HEK293 (cell line): ENCODE measurements around the gene LPP.

Experiments used
- CTCF ChIA-PET: fragments of 350-600 bp; formaldehyde crosslinking; extraction: SDS; loops from one replicate; lab custom pipeline; 2021; ENCODE audit warnings: antibody characterized with exemption; lab: Yijun Ruan, JAX
- POLR2A ChIA-PET: fragments of 300-600 bp; formaldehyde crosslinking; extraction: SDS; loops from one replicate; lab custom pipeline; 2020; ENCODE audit warnings: antibody characterized with exemption, inconsistent platforms; lab: Yijun Ruan, JAX
- H3K27ac ChIP-seq: fragments of 200-500 bp; sonication (Bioruptor generic); 2 replicates; pipeline ENCODE4 v1.5.1; 2014; ENCODE audit warnings: low read depth, low read length, control low read depth, inconsistent platforms; ENCODE audit errors: extremely low read depth
- H3K36me3 ChIP-seq, 2 experiments: fragments of 200-500 bp in 1 of 2; sonication (Bioruptor generic) in 1 of 2; 1 replicate in 1 of 2; 2 replicates in 1 of 2; pipeline ENCODE4 v1.5.1; 2014 to 2017; ENCODE audit warnings: inconsistent platforms in 2 of 2, low read length in 2 of 2; ENCODE audit not compliant: control insufficient read depth in 2 of 2, insufficient read depth in 1 of 2
- H3K4me1 ChIP-seq: fragments of 200-500 bp; sonication (Bioruptor generic); 2 replicates; pipeline ENCODE4 v1.5.1; 2014; ENCODE audit warnings: mild to moderate bottlenecking, low read length, inconsistent platforms; ENCODE audit not compliant: control insufficient read depth, insufficient read depth
- H3K4me3 ChIP-seq: 2 replicates; pipeline ENCODE4 v1.5.1; 2011; ENCODE audit warnings: low read depth, mild to moderate bottlenecking, control low read depth, low read length, moderate library complexity
- H3K9me3 ChIP-seq: fragments of 200-500 bp; sonication (Bioruptor generic); 2 replicates; pipeline ENCODE4 v1.5.1; 2014; ENCODE audit warnings: low read depth, low read length, inconsistent platforms; ENCODE audit not compliant: control insufficient read depth, insufficient read depth
- MYNN ChIP-seq: fragments of 450-650 bp; formaldehyde crosslinking; IDR thresholded peaks from 2 replicates; pipeline ENCODE4 v1.5.1; 2016; ENCODE audit warnings: missing biosample characterization, missing genetic modification characterization, borderline replicate concordance
- OVOL3 ChIP-seq: fragments of 450-650 bp; formaldehyde crosslinking; IDR thresholded peaks from 2 replicates; pipeline ENCODE4 v1.5.1; 2016; ENCODE audit warnings: missing biosample characterization, missing genetic modification characterization
- SALL2 ChIP-seq: fragments of 450-650 bp; formaldehyde crosslinking; IDR thresholded peaks from 2 replicates; pipeline ENCODE4 v1.5.0; 2017; ENCODE audit warnings: missing biosample characterization, mild to moderate bottlenecking, missing genetic modification characterization, borderline replicate concordance
- ZBTB8A ChIP-seq: fragments of 450-650 bp; formaldehyde crosslinking; IDR thresholded peaks from 2 replicates; pipeline ENCODE4 v1.5.1; 2016; ENCODE audit warnings: missing biosample characterization, missing genetic modification characterization
- ZFP3 ChIP-seq: fragments of 450-650 bp; formaldehyde crosslinking; IDR thresholded peaks from 2 replicates; pipeline ENCODE4 v1.5.1; 2016; ENCODE audit warnings: low read depth, missing biosample characterization, missing genetic modification characterization
- ZNF133 ChIP-seq: fragments of 450-650 bp; formaldehyde crosslinking; IDR thresholded peaks from 2 replicates; pipeline ENCODE4 v1.5.1; 2016; ENCODE audit warnings: missing biosample characterization, missing genetic modification characterization
- ZNF426 ChIP-seq: fragments of 450-650 bp; formaldehyde crosslinking; IDR thresholded peaks from 2 replicates; pipeline ENCODE4 v1.5.1; 2017; ENCODE audit warnings: missing biosample characterization, missing genetic modification characterization, mild to moderate bottlenecking, inconsistent platforms, moderate library complexity
- ZNF433 ChIP-seq: fragments of 450-650 bp; formaldehyde crosslinking; IDR thresholded peaks from 2 replicates; pipeline ENCODE4 v1.5.1; 2016; ENCODE audit warnings: missing biosample characterization, missing genetic modification characterization, low read depth
- ZNF555 ChIP-seq: fragments of 450-650 bp; formaldehyde crosslinking; conservative IDR thresholded peaks from 2 replicates; pipeline ENCODE4 v1.5.1; 2017; ENCODE audit warnings: missing biosample characterization, mild to moderate bottlenecking, missing genetic modification characterization, inconsistent platforms
- ZNF560 ChIP-seq: fragments of 450-650 bp; formaldehyde crosslinking; IDR thresholded peaks from 2 replicates; pipeline ENCODE4 v1.5.1; 2017; ENCODE audit warnings: missing biosample characterization, missing genetic modification characterization, borderline replicate concordance
- ZNF629 ChIP-seq: fragments of 450-650 bp; formaldehyde crosslinking; IDR thresholded peaks from 2 replicates; pipeline ENCODE4 v1.5.1; 2017; ENCODE audit warnings: missing biosample characterization, missing genetic modification characterization
- TF ChIP-seq, protein P1 (sequence below): fragments of 450-650 bp; formaldehyde crosslinking; conservative IDR thresholded peaks from 2 replicates; pipeline ENCODE4 v1.5.1; 2016; ENCODE audit warnings: low read depth, missing biosample characterization, missing genetic modification characterization
- TF ChIP-seq, protein P2 (sequence below): fragments of 450-650 bp; formaldehyde crosslinking; IDR thresholded peaks from 2 replicates; pipeline ENCODE4 v1.5.1; 2016; ENCODE audit warnings: missing biosample characterization, missing genetic modification characterization, low read depth

Gene LPP

DNA sequence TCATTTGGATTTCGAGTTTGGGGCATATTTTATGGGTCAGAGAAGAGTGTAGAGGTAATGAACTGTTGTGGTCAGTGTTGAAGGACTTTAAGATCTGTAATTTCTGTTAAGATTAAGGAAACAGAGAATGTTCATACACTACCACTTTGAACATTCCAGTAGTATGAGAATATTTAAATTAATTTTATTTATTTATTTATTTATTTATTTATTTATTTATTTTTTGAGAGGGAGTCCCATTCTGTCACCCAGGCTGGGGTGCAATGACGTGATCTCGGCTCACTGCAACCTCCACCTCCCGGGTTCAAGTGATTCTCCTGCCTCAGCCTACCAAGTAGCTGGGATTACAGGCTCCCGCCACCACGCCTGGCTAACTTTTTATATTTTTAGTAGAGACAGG is 459.8 kb downstream of the LPP start (continued):
- peak; percentile 23; the same call in 1 of the 2 replicates for TF ChIP-seq ZNF560
- TF ChIP-seq ZBTB8A = peak; percentile 65
- peak; percentile 53 for TF ChIP-seq ZNF555
- TF ChIP-seq ZNF426 (tag by site-specific recombination) = peak; percentile 67
- TF ChIP-seq, protein P1, sequence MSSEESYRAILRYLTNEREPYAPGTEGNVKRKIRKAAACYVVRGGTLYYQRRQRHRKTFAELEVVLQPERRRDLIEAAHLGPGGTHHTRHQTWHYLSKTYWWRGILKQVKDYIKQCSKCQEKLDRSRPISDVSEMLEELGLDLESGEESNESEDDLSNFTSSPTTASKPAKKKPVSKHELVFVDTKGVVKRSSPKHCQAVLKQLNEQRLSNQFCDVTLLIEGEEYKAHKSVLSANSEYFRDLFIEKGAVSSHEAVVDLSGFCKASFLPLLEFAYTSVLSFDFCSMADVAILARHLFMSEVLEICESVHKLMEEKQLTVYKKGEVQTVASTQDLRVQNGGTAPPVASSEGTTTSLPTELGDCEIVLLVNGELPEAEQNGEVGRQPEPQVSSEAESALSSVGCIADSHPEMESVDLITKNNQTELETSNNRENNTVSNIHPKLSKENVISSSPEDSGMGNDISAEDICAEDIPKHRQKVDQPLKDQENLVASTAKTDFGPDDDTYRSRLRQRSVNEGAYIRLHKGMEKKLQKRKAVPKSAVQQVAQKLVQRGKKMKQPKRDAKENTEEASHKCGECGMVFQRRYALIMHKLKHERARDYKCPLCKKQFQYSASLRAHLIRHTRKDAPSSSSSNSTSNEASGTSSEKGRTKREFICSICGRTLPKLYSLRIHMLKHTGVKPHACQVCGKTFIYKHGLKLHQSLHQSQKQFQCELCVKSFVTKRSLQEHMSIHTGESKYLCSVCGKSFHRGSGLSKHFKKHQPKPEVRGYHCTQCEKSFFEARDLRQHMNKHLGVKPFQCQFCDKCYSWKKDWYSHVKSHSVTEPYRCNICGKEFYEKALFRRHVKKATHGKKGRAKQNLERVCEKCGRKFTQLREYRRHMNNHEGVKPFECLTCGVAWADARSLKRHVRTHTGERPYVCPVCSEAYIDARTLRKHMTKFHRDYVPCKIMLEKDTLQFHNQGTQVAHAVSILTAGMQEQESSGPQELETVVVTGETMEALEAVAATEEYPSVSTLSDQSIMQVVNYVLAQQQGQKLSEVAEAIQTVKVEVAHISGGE (tag by site-specific recombination) = peak; percentile 60; the same call in 1 of the 2 replicates

- ChIA-PET CTCF (no interaction called here), POLR2A (no interaction called here)
- no peak for TF ChIP-seq ZNF629 (tag by site-specific recombination)
- TF ChIP-seq, protein P2, sequence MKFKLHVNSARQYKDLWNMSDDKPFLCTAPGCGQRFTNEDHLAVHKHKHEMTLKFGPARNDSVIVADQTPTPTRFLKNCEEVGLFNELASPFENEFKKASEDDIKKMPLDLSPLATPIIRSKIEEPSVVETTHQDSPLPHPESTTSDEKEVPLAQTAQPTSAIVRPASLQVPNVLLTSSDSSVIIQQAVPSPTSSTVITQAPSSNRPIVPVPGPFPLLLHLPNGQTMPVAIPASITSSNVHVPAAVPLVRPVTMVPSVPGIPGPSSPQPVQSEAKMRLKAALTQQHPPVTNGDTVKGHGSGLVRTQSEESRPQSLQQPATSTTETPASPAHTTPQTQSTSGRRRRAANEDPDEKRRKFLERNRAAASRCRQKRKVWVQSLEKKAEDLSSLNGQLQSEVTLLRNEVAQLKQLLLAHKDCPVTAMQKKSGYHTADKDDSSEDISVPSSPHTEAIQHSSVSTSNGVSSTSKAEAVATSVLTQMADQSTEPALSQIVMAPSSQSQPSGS = no peak
- no peak for TF ChIP-seq ZFP3 (tag by site-specific recombination)
- no peak for TF ChIP-seq ZNF133 (tag by site-specific recombination)
Measured at GRCh38 chr3:188617270-188617669, 463.3 kb downstream of the LPP start.

DNA sequence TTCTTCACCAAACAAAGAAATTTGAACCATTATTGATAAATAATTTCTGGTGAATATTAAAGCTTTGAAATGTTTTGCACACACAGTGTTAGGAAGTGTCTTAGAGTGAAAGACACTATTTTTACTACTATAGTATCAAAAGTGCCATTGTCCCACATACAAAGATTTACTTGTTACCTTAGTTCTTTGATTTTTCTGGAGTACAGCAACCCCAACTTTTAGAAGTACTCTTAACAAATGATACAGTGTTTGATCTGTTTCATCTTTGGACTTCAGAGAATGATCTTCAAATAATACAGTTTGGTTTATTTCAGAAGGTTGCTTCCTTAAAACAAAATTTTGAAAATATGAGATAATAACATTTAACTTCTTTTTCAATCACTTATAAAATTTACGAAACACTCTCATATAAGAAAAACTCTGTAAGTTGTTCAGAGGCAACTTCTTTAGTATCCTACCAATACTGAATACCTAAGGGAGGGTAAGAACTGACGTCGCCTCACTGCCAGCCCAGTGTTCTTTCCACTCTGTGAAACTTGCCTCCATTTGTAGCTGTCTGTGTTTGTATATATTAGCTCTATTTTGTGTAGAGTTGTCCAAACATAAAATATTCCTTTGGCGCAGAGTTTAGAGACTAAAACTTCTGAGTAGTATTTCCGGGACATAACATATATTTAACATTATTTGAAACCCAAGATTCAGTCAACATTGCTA is 464.2 kb downstream of the LPP start:
- Histone ChIP-seq H3K27ac (no peak overlapping the region), H3K9me3 (no peaks in the 10 kb centered on the region), H3K36me3 (no peaks in the 10 kb centered on the region), H3K4me3 (no peak overlapping the region), H3K4me1 (no peaks in the 10 kb centered on the region)
- ChIA-PET POLR2A (no interaction called here), CTCF (no interaction called here)
- TF ChIP-seq SALL2 (tag by site-specific recombination) (no peak), OVOL3 (tag by site-specific recombination) (no peak)

More at GRCh38 chr3:188617270-188617669, 463.3 kb downstream of the LPP start:
- no peak overlapping the region for H3K4me3 ChIP-seq
- no peaks in the 10 kb centered on the region for H3K4me1 ChIP-seq
- H3K36me3 ChIP-seq = no peaks in the 10 kb centered on the region
- no peak overlapping the region for H3K27ac ChIP-seq
- no peaks in the 10 kb centered on the region for H3K9me3 ChIP-seq

DNA sequence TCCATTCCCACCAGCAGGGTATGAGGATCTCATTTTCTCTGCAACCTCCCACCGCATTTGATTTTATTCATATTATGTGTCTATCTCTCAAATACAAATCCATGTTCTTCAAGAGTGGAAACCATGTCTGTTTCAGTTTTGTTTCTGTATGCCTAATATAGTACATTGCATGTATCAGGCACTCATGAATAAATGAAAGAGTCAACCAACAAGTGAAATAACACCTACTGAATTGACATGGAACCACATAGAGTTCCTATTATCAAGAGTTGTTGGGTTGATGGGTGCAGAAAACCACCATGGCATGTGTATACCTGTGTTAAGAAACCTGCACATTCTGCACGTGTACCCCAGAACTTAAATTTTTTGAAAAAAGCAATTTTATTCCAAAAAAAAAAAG is 466.8 kb downstream of the LPP start:
- TF ChIP-seq MYNN (tag by site-specific recombination) = no peak
- no peak for TF ChIP-seq ZNF433 (tag by site-specific recombination)
- POLR2A ChIA-PET = no interaction called here
- Histone ChIP-seq H3K36me3 (no peaks in the 10 kb centered on the region), H3K4me1 (no peaks in the 10 kb centered on the region), H3K9me3 (no peaks in the 10 kb centered on the region), H3K27ac (no peak overlapping the region), H3K4me3 (no peak overlapping the region)
- CTCF ChIA-PET = interaction anchor here (0.6 kb wide), 1 partner anchor 259 kb away, joined by 3 read pairs; no protein-coding TSS in a partner anchor
